GM12874 (cell line): ENCODE measurements around the gene PSMB5.
A peak's percentile ranks its signal among the peaks of the same experiment; 100 is the strongest.

ENCODE experiments used
- TF ChIP-seq, protein P1 (sequence below): IDR thresholded peaks from 2 replicates; pipeline ENCODE4 v1.5.1; 2011; ENCODE audit warnings: low read depth, mild to moderate bottlenecking, control low read depth, low read length, moderate library complexity; ENCODE audit not compliant: insufficient read depth

PSMB5 gene

GRCh38 chr14:23015618-23016017 lies 19.1 kb downstream of the PSMB5 start:
- TF ChIP-seq, protein P1, sequence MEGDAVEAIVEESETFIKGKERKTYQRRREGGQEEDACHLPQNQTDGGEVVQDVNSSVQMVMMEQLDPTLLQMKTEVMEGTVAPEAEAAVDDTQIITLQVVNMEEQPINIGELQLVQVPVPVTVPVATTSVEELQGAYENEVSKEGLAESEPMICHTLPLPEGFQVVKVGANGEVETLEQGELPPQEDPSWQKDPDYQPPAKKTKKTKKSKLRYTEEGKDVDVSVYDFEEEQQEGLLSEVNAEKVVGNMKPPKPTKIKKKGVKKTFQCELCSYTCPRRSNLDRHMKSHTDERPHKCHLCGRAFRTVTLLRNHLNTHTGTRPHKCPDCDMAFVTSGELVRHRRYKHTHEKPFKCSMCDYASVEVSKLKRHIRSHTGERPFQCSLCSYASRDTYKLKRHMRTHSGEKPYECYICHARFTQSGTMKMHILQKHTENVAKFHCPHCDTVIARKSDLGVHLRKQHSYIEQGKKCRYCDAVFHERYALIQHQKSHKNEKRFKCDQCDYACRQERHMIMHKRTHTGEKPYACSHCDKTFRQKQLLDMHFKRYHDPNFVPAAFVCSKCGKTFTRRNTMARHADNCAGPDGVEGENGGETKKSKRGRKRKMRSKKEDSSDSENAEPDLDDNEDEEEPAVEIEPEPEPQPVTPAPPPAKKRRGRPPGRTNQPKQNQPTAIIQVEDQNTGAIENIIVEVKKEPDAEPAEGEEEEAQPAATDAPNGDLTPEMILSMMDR: no peak

GRCh38 chr14:23013054-23013748 lies 21.5 kb downstream of the PSMB5 start:
- TF ChIP-seq, protein P1: no peak

DNA sequence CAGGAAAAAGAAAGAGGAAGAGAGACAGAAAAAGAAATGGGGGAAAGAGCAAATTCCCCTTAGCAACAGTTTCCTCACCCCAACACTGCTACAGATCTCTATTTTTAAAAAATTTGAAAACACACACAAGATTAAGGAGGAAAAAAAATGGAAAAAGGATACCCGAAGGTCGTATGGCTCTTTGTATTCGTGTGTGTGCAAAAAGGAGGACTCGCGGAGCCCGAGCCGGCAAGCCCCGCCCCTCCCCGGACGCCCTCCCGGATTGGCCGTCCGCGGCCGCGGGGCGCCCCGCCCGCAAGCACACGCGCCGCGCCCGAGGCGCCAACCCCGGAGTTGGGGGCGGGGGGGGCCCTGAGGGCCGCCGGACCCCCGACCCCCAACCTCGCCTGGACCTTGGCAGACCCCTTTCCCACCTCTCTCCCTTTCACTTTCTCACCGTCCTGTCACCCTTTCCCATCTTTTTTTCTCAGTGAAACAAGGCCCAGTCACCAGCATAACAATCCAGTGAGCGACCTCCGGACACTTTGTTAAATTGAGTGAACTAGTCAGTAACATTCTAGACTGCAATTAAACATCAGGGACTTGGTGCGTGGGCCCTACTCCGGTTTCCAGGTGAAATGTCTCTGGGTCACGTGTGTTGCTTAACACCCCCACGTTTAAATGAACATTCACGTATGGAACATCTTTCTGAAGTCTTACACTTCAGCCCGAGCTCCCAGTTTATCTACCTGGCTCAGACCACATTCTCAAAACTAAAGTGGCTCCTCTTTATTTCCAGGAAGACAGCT lies 24.6 kb downstream of the PSMB5 start, which contains the start of gene C14orf93:
TSS of gene C14orf93 (minus strand) at position 205 of the 788 bp plus-strand sequence. CDS start 11,120 bp downstream, outside the sequence.
- TF ChIP-seq, protein P1: no peak

- TF ChIP-seq, protein P1: no peak
Observed at GRCh38 chr14:23009483-23009938, 25.2 kb downstream of the PSMB5 start.

GRCh38 chr14:23008831-23009230 lies 25.9 kb downstream of the PSMB5 start:
- TF ChIP-seq, protein P1: no peak

DNA sequence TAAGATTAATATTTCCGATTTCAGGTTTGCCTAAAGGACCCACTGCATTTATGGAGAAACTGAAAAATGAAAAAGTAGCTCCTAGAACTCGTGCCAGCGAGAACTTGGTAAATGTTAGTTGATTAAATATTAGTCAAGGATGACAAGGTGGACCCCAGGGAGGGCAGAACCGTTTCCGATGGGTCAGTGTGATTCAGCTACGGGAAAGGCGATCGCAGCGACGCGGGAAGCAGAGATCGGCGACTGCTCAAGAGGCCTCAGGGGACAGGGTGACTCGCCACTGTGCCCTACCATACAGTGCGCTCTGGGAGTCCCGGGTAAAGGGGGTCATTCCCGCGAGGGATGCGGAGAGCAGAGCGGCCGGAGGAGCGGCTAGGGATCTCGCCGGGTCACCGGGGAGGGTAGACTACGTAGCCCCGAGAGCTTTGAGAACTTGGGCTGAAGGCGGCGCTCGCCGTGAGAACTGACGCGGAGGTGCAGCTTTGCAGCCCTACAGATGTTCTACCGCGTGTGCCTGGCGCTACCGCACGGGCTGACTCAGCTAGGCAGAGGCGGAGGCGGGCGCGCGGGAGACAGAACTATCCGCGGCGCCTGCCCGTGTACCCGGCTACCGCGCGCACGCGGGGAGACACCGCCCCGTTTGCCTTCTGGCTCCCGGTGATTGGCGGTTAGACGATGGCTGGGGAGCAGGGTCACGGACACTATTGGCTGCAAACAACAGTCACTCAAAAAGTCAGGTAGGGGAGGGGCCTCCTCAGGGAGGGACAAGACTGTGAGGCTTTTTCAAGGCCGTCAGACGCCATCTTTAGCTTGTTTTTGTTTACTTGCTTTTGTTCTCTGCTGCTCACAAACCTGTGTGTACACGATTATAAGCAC lies 27.9 kb downstream of the PSMB5 start:
- TF ChIP-seq, protein P1: peak; percentile 49

DNA sequence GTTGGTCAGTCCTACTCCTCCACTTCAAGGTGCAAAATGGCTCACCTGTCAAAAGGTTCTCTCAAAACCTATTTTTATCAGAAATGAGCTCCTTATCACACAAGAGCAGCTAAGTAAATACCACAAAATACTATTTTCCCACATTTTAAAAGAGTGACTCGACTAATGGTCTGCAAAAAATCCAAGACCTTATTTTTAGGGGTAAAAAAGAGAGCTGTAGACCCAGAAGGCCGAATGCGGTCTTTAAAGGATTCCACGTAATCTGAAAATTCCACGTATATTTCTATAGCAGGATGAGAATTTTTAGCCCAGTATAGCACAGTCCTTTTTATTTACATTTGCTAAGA lies 28.5 kb downstream of the PSMB5 start:
- TF ChIP-seq, protein P1: no peak
